HCT116 (cell line): ENCODE measurements around the gene MADCAM1. TPM values are rescaled to one million over a fixed set of nuclear protein-coding genes. Genes with fewer than 3 reads are reported as not detected.
A peak's percentile ranks its signal among the peaks of the same experiment; 100 is the strongest.

Source experiments
- ATAC-seq: fragments of 200-7000 bp; cut with Tn5 transposase; 2 replicates; pipeline ENCODE4 v1.9.1; 2020; ENCODE audit warnings: mild to moderate bottlenecking, moderate library complexity
- BruUV-seq: library from RNA; stranded (reverse); fragments of 400-500 nt; replicated peaks from 2 replicates; lab custom pipeline; 2021; lab: Mats Ljungman, UMichigan
- CTCF ChIA-PET: fragments of 300-600 bp; sonication (Branson Sonifier 250); formaldehyde crosslinking; loops from one replicate; lab custom pipeline; 2021; ENCODE audit warnings: antibody characterized with exemption; lab: Charles Lee
- POLR2A ChIA-PET: fragments of 300-600, 350-600 bp; sonication (Branson Sonifier 250); formaldehyde crosslinking; loops from one replicate; lab custom pipeline; 2021; ENCODE audit warnings: antibody characterized with exemption; lab: Charles Lee
- RAD21 ChIA-PET, 2 experiments: fragments of 300-600 bp; sonication (Branson Sonifier 250); formaldehyde crosslinking; loops; one replicate each; lab custom pipeline; 2023; ENCODE audit warnings: low total read pairs in 2 of 2; ENCODE audit not compliant: uncharacterized antibody in 2 of 2, unreplicated experiment in 2 of 2, low non-redundant PET in 1 of 2; lab: Charles Lee
- DNase-seq: peaks from one replicate; pipeline ENCODE4 v3.0.0-alpha.2; 2010; ENCODE audit warnings: low read depth, low spot score
- H2AFZ ChIP-seq: fragments of 200-600 bp; shearing (Covaris generic), sonication (generic); 2 replicates; pipeline ENCODE4 v1.6.1; 2017; ENCODE audit warnings: low read depth, mixed run types, mixed read lengths, antibody characterized with exemption, low read length; ENCODE audit not compliant: poor library complexity, severe bottlenecking
- H3K27ac ChIP-seq: 2 replicates; pipeline ENCODE4 v1.5.1; 2012; ENCODE audit warnings: low read depth, low read length
- H3K27me3 ChIP-seq: fragments of 200-600 bp; sonication (generic); 2 replicates; pipeline ENCODE4 v1.6.1; 2016; ENCODE audit warnings: mixed run types, low read length, mixed read lengths; ENCODE audit not compliant: insufficient read depth
- H3K36me3 ChIP-seq, 2 experiments: fragments of 200-500 bp in 1 of 2; fragments of 200-600 bp in 1 of 2; sonication (Bioruptor generic) in 1 of 2; sonication (generic) in 1 of 2; 2 replicates each; pipeline versions ENCODE4 v1.5.1 to v1.6.1; 2014 to 2016; ENCODE audit warnings: low read length in 2 of 2, inconsistent platforms in 1 of 2, mixed read lengths in 1 of 2, mixed run types in 1 of 2; ENCODE audit not compliant: insufficient read depth in 2 of 2, control insufficient read depth in 1 of 2
- H3K4me1 ChIP-seq, 2 experiments: fragments of 200-600 bp in 1 of 2; sonication (generic) in 1 of 2; 2 replicates each; pipeline versions ENCODE4 v1.5.1 to v1.6.1; 2012 to 2017; ENCODE audit warnings: low read length in 2 of 2, inconsistent platforms in 1 of 2, mild to moderate bottlenecking in 1 of 2, mixed read lengths in 1 of 2, mixed run types in 1 of 2, moderate library complexity in 1 of 2; ENCODE audit not compliant: insufficient read depth in 2 of 2, control insufficient read depth in 1 of 2
- H3K4me2 ChIP-seq: fragments of 200-600 bp; sonication (generic); 2 replicates; pipeline ENCODE4 v1.6.1; 2017; ENCODE audit warnings: mixed run types, low read length, mixed read lengths
- H3K4me3 ChIP-seq, 2 experiments: fragments of 200-600 bp in 1 of 2; sonication (generic) in 1 of 2; replicated peaks in 1 of 2; 2 replicates each; pipeline ENCODE4 v1.5.1; 2011 to 2016; ENCODE audit warnings: low read length in 2 of 2, control low read depth in 1 of 2, low read depth in 1 of 2, mild to moderate bottlenecking in 1 of 2, mixed read lengths in 1 of 2, mixed run types in 1 of 2
- H3K79me2 ChIP-seq: fragments of 200-600 bp; sonication (generic); 2 replicates; pipeline ENCODE4 v1.6.1; 2017; ENCODE audit warnings: mild to moderate bottlenecking, mixed run types, low read length, moderate library complexity, mixed read lengths; ENCODE audit not compliant: insufficient read depth
- H3K9ac ChIP-seq: fragments of 200-600 bp; sonication (generic); 2 replicates; pipeline ENCODE4 v1.6.1; 2016; ENCODE audit warnings: low read length, mixed read lengths
- H3K9me2 ChIP-seq: fragments of 200-600 bp; sonication (generic), shearing (Covaris generic); 2 replicates; pipeline ENCODE4 v1.6.1; 2017; ENCODE audit warnings: mixed run types, mild to moderate bottlenecking, moderate library complexity; ENCODE audit not compliant: insufficient read depth
- H3K9me3 ChIP-seq, 2 experiments: fragments of 200-500 bp in 1 of 2; fragments of 200-600 bp in 1 of 2; sonication (Bioruptor generic) in 1 of 2; sonication (generic) in 1 of 2; 2 replicates each; pipeline ENCODE4 v1.6.1; 2014 to 2017; ENCODE audit warnings: low read length in 2 of 2, mixed read lengths in 2 of 2, inconsistent platforms in 1 of 2, low read depth in 1 of 2, mild to moderate bottlenecking in 1 of 2, mixed run types in 1 of 2, moderate library complexity in 1 of 2; ENCODE audit not compliant: control insufficient read depth in 1 of 2, insufficient read depth in 1 of 2
- H4K20me1 ChIP-seq: fragments of 200-600 bp; sonication (generic), shearing (Covaris generic); 2 replicates; pipeline ENCODE4 v1.6.1; 2017; ENCODE audit warnings: mixed run types, mild to moderate bottlenecking, moderate library complexity; ENCODE audit not compliant: insufficient read depth
- CBX3 ChIP-seq: IDR thresholded peaks from 2 replicates; pipeline ENCODE4 v1.6.1; 2012; ENCODE audit warnings: low read depth
- CEBPB ChIP-seq: IDR thresholded peaks from 2 replicates; pipeline ENCODE4 v1.6.1; 2012; ENCODE audit warnings: low read depth
- EGR1 ChIP-seq: IDR thresholded peaks from 2 replicates; pipeline ENCODE4 v1.6.1; 2012; ENCODE audit warnings: low read depth
- ELF1 ChIP-seq: IDR thresholded peaks from 2 replicates; pipeline ENCODE4 v1.6.1; 2012; ENCODE audit warnings: low read depth, borderline replicate concordance
- EZH2 ChIP-seq: fragments of 200-600 bp; sonication (generic); IDR thresholded peaks from 2 replicates; pipeline ENCODE4 v1.6.1; 2017; ENCODE audit warnings: antibody characterized with exemption, mixed run types
- JUND ChIP-seq: IDR thresholded peaks from 2 replicates; pipeline ENCODE4 v1.6.1; 2012
- POLR2A ChIP-seq: IDR thresholded peaks from 2 replicates; pipeline ENCODE4 v1.7.0; 2011; ENCODE audit warnings: borderline replicate concordance; ENCODE audit not compliant: insufficient read depth, insufficient read length; ENCODE audit errors: extremely low read depth
- POLR2AphosphoS5 ChIP-seq: IDR thresholded peaks from 2 replicates; pipeline ENCODE4 v1.6.1; 2011; ENCODE audit warnings: mild to moderate bottlenecking, low read depth, low read length, moderate library complexity
- SP1 ChIP-seq: IDR thresholded peaks from 2 replicates; pipeline ENCODE4 v1.6.1; 2012; ENCODE audit warnings: low read depth
- SRF ChIP-seq: IDR thresholded peaks from 2 replicates; pipeline ENCODE4 v1.6.1; 2012; ENCODE audit warnings: low read depth
- YY1 ChIP-seq: IDR thresholded peaks from 2 replicates; pipeline ENCODE4 v1.6.1; 2011; ENCODE audit warnings: low read length, low read depth, moderate library complexity, mild to moderate bottlenecking; ENCODE audit not compliant: insufficient replicate concordance; ENCODE audit errors: extremely low read depth
- ZNF274 ChIP-seq: fragments of 200-500 bp; sonication (Bioruptor generic); IDR thresholded peaks from 2 replicates; pipeline ENCODE4 v1.6.1; 2014; ENCODE audit warnings: mild to moderate bottlenecking, low read depth, low read length, inconsistent platforms
- intact Hi-C: fragments of 100-400 bp; cut with micrococcal nuclease; formaldehyde crosslinking; loops from 2 replicates; pipeline ENCODE4 v1.10.0; 2022
- total RNA-seq: library from RNA; stranded (reverse); gene quantifications from one replicate; pipeline ENCODE4 v1.2.1, GENCODE V29; 2021; ENCODE audit not compliant: unreplicated experiment
- TF ChIP-seq, protein P1 (sequence below): IDR thresholded peaks from 2 replicates; pipeline ENCODE4 v1.6.1; 2012
- TF ChIP-seq, protein P2 (sequence below): IDR thresholded peaks from 2 replicates; pipeline ENCODE4 v1.6.1; 2012; ENCODE audit warnings: low read depth
- TF ChIP-seq, protein P3 (sequence below), 3 experiments: fragments of 200-600 bp in 1 of 3; sonication (generic) in 1 of 3; IDR thresholded peaks in 2 of 3; conservative IDR thresholded peaks in 1 of 3; 2 replicates each; pipeline ENCODE4 v1.5.1; 2012 to 2017; ENCODE audit warnings: low read depth in 2 of 3, low read length in 2 of 3, antibody characterized with exemption in 1 of 3, borderline replicate concordance in 1 of 3, control low read depth in 1 of 3, mild to moderate bottlenecking in 1 of 3, mixed read lengths in 1 of 3, mixed run types in 1 of 3, moderate library complexity in 1 of 3; ENCODE audit not compliant: insufficient read depth in 1 of 3

Gene MADCAM1
- total RNA-seq, 1 experiment from 2014 or later, result 0.57 TPM

DNA sequence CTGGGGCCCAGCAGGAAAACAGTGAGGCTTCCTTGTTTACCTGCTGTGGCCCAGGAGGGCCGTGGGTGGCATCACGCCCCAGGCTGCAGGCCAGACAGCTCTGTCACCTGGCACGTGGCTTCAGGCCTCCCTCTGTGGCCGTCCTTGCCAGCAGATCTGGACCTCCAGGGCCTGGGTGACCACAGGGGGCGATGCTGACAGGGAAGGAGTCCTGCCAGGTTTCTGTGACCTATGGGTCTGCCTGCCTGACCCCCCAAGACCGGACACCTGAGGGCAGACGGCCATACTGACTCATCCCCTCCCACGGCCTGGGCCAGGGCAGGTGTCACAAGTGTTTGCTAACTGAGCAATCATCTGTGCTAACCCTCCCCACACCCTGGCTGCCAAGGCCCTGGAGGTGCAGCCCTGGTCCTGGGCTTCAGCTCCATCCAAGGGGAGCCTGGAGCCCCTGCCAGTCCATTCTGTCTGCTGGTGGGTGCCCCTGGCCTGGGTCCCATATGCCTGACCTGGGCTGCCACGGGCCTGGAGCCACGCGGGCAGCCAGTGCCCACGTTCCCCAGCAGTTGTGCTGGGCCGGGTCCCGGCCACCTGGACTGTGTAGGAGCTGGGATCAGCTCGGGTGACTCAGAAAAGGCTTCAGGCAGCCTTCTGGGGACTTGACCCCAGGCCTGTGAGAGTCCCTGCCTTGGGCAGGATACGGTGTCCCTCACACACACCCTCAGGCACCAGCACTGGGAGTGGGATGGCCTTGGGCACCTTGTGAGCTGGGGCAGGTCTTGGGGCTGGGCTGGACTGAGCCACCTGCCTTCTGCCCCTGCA is 38.9 kb downstream of the MADCAM1 start:
- H3K36me3 ChIP-seq, result peaks cover 22 to 23% of the 10 kb centered on the region in 2 experiments; a peak in 3 of 4 replicates
- peaks cover 9% of the 10 kb centered on the region; the same call in 1 of the 2 replicates for H4K20me1 ChIP-seq
- POLR2A ChIA-PET, result no interaction called here
- CTCF ChIA-PET, result interaction anchor here (0.9 kb wide), 1 partner anchor 21 kb away, joined by 4 read pairs; no protein-coding TSS in a partner anchor
- intact Hi-C loops, result loop anchor here (1.0 kb wide), 1 partner anchor 36 kb away; no protein-coding TSS in a partner anchor
- TF ChIP-seq, protein P1, sequence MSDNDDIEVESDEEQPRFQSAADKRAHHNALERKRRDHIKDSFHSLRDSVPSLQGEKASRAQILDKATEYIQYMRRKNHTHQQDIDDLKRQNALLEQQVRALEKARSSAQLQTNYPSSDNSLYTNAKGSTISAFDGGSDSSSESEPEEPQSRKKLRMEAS, result peak; percentile 76
- no peak for TF ChIP-seq CBX3
- TF ChIP-seq EGR1, result peak; percentile 76
- TF ChIP-seq, protein P2, sequence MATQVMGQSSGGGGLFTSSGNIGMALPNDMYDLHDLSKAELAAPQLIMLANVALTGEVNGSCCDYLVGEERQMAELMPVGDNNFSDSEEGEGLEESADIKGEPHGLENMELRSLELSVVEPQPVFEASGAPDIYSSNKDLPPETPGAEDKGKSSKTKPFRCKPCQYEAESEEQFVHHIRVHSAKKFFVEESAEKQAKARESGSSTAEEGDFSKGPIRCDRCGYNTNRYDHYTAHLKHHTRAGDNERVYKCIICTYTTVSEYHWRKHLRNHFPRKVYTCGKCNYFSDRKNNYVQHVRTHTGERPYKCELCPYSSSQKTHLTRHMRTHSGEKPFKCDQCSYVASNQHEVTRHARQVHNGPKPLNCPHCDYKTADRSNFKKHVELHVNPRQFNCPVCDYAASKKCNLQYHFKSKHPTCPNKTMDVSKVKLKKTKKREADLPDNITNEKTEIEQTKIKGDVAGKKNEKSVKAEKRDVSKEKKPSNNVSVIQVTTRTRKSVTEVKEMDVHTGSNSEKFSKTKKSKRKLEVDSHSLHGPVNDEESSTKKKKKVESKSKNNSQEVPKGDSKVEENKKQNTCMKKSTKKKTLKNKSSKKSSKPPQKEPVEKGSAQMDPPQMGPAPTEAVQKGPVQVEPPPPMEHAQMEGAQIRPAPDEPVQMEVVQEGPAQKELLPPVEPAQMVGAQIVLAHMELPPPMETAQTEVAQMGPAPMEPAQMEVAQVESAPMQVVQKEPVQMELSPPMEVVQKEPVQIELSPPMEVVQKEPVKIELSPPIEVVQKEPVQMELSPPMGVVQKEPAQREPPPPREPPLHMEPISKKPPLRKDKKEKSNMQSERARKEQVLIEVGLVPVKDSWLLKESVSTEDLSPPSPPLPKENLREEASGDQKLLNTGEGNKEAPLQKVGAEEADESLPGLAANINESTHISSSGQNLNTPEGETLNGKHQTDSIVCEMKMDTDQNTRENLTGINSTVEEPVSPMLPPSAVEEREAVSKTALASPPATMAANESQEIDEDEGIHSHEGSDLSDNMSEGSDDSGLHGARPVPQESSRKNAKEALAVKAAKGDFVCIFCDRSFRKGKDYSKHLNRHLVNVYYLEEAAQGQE, result no peak
- TF ChIP-seq SRF, result no peak
- no peak for TF ChIP-seq ELF1
- TF ChIP-seq JUND, result no peak
- TF ChIP-seq SP1, result no peak
- TF ChIP-seq, protein P3, sequence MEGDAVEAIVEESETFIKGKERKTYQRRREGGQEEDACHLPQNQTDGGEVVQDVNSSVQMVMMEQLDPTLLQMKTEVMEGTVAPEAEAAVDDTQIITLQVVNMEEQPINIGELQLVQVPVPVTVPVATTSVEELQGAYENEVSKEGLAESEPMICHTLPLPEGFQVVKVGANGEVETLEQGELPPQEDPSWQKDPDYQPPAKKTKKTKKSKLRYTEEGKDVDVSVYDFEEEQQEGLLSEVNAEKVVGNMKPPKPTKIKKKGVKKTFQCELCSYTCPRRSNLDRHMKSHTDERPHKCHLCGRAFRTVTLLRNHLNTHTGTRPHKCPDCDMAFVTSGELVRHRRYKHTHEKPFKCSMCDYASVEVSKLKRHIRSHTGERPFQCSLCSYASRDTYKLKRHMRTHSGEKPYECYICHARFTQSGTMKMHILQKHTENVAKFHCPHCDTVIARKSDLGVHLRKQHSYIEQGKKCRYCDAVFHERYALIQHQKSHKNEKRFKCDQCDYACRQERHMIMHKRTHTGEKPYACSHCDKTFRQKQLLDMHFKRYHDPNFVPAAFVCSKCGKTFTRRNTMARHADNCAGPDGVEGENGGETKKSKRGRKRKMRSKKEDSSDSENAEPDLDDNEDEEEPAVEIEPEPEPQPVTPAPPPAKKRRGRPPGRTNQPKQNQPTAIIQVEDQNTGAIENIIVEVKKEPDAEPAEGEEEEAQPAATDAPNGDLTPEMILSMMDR (IDR thresholded peaks at IDR 0.05 in 2 of 3, conservative IDR thresholded peaks at IDR 0.05 in 1 of 3; ENCODE audit: borderline replicate concordance in 1 of 3, insufficient read depth in 1 of 3, low read depth in 2 of 3, low read length in 2 of 3), result 0 out of 6 replicates have a peak, but pooled peaks of 2 of the 3 experiments have one; percentile 1 to 18
- TF ChIP-seq POLR2A, result no peak
- no peak for TF ChIP-seq EZH2
- TF ChIP-seq POLR2AphosphoS5, result peak; percentile 41; the same call in 1 of the 2 replicates
- TF ChIP-seq CEBPB, result no peak
- TF ChIP-seq ZNF274, result no peak
- TF ChIP-seq YY1, result no peak
- H3K79me2 ChIP-seq, result peaks cover 53% of the 10 kb centered on the region
- RAD21 ChIA-PET, result interaction anchor here in 1 of 2 experiments (0.6 kb wide), 1 partner anchor 21 kb away, joined by 3 read pairs; no protein-coding TSS in a partner anchor
- H3K4me2 ChIP-seq, result peak overlapping the region; percentile 37
- DNase-seq (no peak), ATAC-seq (no peak)
- no TSS peak for BruUV-seq
- no peaks in the 10 kb centered on the region for H3K9me2 ChIP-seq
- peaks cover 21 to 36% of the 10 kb centered on the region in 2 experiments for H3K4me1 ChIP-seq
- peak overlapping the region; percentile 18; the same call in 1 of the 2 replicates for H3K27ac ChIP-seq
- no peak overlapping the region for H3K9ac ChIP-seq
- H3K4me3 ChIP-seq, result no peak overlapping the region
- no peaks in the 10 kb centered on the region for H3K9me3 ChIP-seq
- no peak overlapping the region for H2AFZ ChIP-seq
- no peaks in the 10 kb centered on the region for H3K27me3 ChIP-seq
